Thoracic aorta (tissue), 2 donors: ENCODE results near the gene FAXC. TPM values are rescaled to one million over a fixed set of nuclear protein-coding genes. Genes with fewer than 3 reads are reported as not detected.

Experiments used
- ATAC-seq: fragments of 150-250 bp; one replicate; pipeline ENCODE4 v1.8.0; 2017; ENCODE audit warnings: low read depth; ENCODE audit not compliant: insufficient number of reproducible peaks, low FRiP score
- DNase-seq: peaks from one replicate; pipeline ENCODE4 v3.0.0-alpha.2; 2020; ENCODE audit warnings: low spot score
- H3K27ac ChIP-seq, 2 donors: fragments of 200-600 bp; sonication (generic); 1 replicate in 1 of 2; 2 replicates in 1 of 2; pipeline ENCODE4 v1.5.1; 2016; ENCODE audit warnings: mild to moderate bottlenecking in 2 of 2, moderate library complexity in 2 of 2
- H3K27me3 ChIP-seq: fragments of 200-600 bp; sonication (generic); replicated peaks from 2 replicates; pipeline ENCODE4 v1.6.0; 2016; ENCODE audit warnings: mild to moderate bottlenecking; ENCODE audit not compliant: insufficient read depth
- H3K36me3 ChIP-seq: fragments of 200-600 bp; sonication (generic); one replicate; pipeline ENCODE4 v1.5.1; 2016
- H3K4me1 ChIP-seq, 2 donors: fragments of 200-600 bp; sonication (generic); 1 replicate in 1 of 2; 2 replicates in 1 of 2; pipeline versions ENCODE4 v1.5.1 to v1.6.0; 2016; ENCODE audit warnings: low read depth in 2 of 2, mild to moderate bottlenecking in 1 of 2; ENCODE audit not compliant: control insufficient read depth in 1 of 2
- H3K4me3 ChIP-seq: fragments of 200-600 bp; sonication (generic); 2 replicates; pipeline ENCODE4 v1.5.1; 2016; ENCODE audit warnings: mild to moderate bottlenecking
- H3K9me3 ChIP-seq: fragments of 200-600 bp; sonication (generic); 2 replicates; pipeline ENCODE4 v1.5.1; 2016
- CTCF ChIP-seq: fragments of 200-600 bp; sonication (generic); IDR thresholded peaks from one replicate; pipeline ENCODE4 v1.5.1; 2019; ENCODE audit warnings: antibody characterized with exemption
- total RNA-seq, 2 donors: library from RNA; depleted of rRNA; stranded (reverse); fragments of >200 nt; gene quantifications; one replicate each; pipeline versions ENCODE4 v1.1.0 to v1.2.3, GENCODE V29; 2016

The FAXC gene
- total RNA-seq, 2 donors from 2014 or later = 0.81 to 0.99 TPM

- H3K27ac ChIP-seq = no peak overlapping the region
- ATAC-seq (no peak), DNase-seq (no peak)
- no peaks in the 10 kb centered on the region for H3K4me1 ChIP-seq
- peaks cover 2% of the 10 kb centered on the region for H3K36me3 ChIP-seq
- no peaks in the 10 kb centered on the region for H3K27me3 ChIP-seq
- H3K9me3 ChIP-seq = no peaks in the 10 kb centered on the region
- H3K4me3 ChIP-seq = no peak overlapping the region
- no peak for TF ChIP-seq CTCF
Measured at GRCh38 chr6:99333068-99333467, 16.4 kb downstream of the FAXC start.

- ATAC-seq = no peak
- no peak for TF ChIP-seq CTCF
Measured at GRCh38 chr6:99331531-99331930, 17.9 kb downstream of the FAXC start.

GRCh38 chr6:99330159-99330558, 19.3 kb downstream of the FAXC start:
- H3K4me1 ChIP-seq = no peaks in the 10 kb centered on the region
- no peaks in the 10 kb centered on the region for H3K9me3 ChIP-seq
- TF ChIP-seq CTCF = peak; percentile 57
- H3K4me3 ChIP-seq = no peak overlapping the region
- H3K27ac ChIP-seq = no peak overlapping the region
- ATAC-seq (no peak), DNase-seq (no peak)
- peaks cover 2% of the 10 kb centered on the region for H3K36me3 ChIP-seq
- no peaks in the 10 kb centered on the region for H3K27me3 ChIP-seq

More at GRCh38 chr6:99331531-99331930, 17.9 kb downstream of the FAXC start:
- Histone ChIP-seq H3K4me3 (no peak overlapping the region), H3K9me3 (no peaks in the 10 kb centered on the region), H3K27me3 (no peaks in the 10 kb centered on the region), H3K36me3 (peaks cover 2% of the 10 kb centered on the region), H3K4me1 (no peaks in the 10 kb centered on the region), H3K27ac (no peak overlapping the region)
- DNase-seq = no peak

GRCh38 chr6:99324996-99325395, 24.5 kb downstream of the FAXC start:
- no peak overlapping the region for H3K27ac ChIP-seq
- no peak for DNase-seq
- TF ChIP-seq CTCF = no peak
- no peak overlapping the region for H3K4me3 ChIP-seq
- H3K27me3 ChIP-seq = no peaks in the 10 kb centered on the region
- peaks cover 6% of the 10 kb centered on the region for H3K36me3 ChIP-seq
- H3K9me3 ChIP-seq = no peaks in the 10 kb centered on the region
- H3K4me1 ChIP-seq = no peaks in the 10 kb centered on the region
- no peak for ATAC-seq

- ATAC-seq = no peak
- no peak for DNase-seq
Measured at GRCh38 chr6:99318566-99318965, 30.9 kb downstream of the FAXC start.

More at GRCh38 chr6:99318566-99318965, 30.9 kb downstream of the FAXC start:
- H3K9me3 ChIP-seq = no peaks in the 10 kb centered on the region
- peaks cover 0 to 5% of the 10 kb centered on the region in 2 donors for H3K4me1 ChIP-seq
- no peak overlapping the region for H3K27ac ChIP-seq
- peaks cover 6% of the 10 kb centered on the region for H3K36me3 ChIP-seq
- TF ChIP-seq CTCF = no peak
- H3K27me3 ChIP-seq = no peaks in the 10 kb centered on the region
- no peak overlapping the region for H3K4me3 ChIP-seq
